Transverse colon (tissue), 4 donors: ENCODE data around the gene XCL1. TPM values are rescaled to one million over a fixed set of nuclear protein-coding genes. Genes with fewer than 3 reads are reported as not detected.

Experiments
- DNase-seq: peaks from one replicate; pipeline ENCODE4 v3.0.0-alpha.2; 2019
- H3K27ac ChIP-seq, 4 donors: fragments of 200-600 bp; sonication (generic); 2 replicates each; pipeline ENCODE4 v1.5.1; 2016 to 2018; ENCODE audit warnings: inconsistent platforms in 4 of 4
- H3K27me3 ChIP-seq: fragments of 200-600 bp; sonication (generic); 2 replicates; pipeline ENCODE4 v1.5.1; 2017; ENCODE audit warnings: inconsistent platforms
- H3K36me3 ChIP-seq, 4 donors: fragments of 200-600 bp; sonication (generic); 2 replicates each; pipeline ENCODE4 v1.5.1; 2017 to 2019; ENCODE audit warnings: inconsistent platforms in 4 of 4
- H3K4me1 ChIP-seq, 4 donors: fragments of 200-600 bp; sonication (generic); 2 replicates each; pipeline ENCODE4 v1.5.1; 2017 to 2020; ENCODE audit warnings: inconsistent platforms in 4 of 4
- H3K4me3 ChIP-seq, 4 donors: fragments of 200-600 bp; sonication (generic); 1 replicate in 1 of 4; 2 replicates in 3 of 4; pipeline versions ENCODE4 v1.5.1 to v1.6.1; 2017 to 2019; ENCODE audit warnings: inconsistent platforms in 4 of 4
- H3K9me3 ChIP-seq, 2 donors: fragments of 200-600 bp; sonication (generic); 2 replicates each; pipeline ENCODE4 v1.5.1; 2017 to 2019; ENCODE audit warnings: inconsistent platforms in 2 of 2
- CTCF ChIP-seq, 5 experiments: fragments of 200-600 bp in 3 of 5; fragments of 450-650 bp in 2 of 5; sonication (generic) in 3 of 5; IDR thresholded peaks; 1 replicate in 2 of 5; 2 replicates in 3 of 5; pipeline ENCODE4 v1.5.1; 2016 to 2017; ENCODE audit warnings: antibody characterized with exemption in 5 of 5, inconsistent platforms in 3 of 5, mild to moderate bottlenecking in 2 of 5, moderate library complexity in 1 of 5
- EP300 ChIP-seq: sonication (generic); formaldehyde crosslinking; IDR thresholded peaks from one replicate; pipeline ENCODE4 v1.6.1; 2017; ENCODE audit warnings: antibody characterized with exemption, low read depth
- POLR2A ChIP-seq: fragments of 450-650 bp; IDR thresholded peaks from one replicate; pipeline ENCODE4 v1.6.1; 2016; ENCODE audit warnings: antibody characterized with exemption, mild to moderate bottlenecking, moderate library complexity
- POLR2AphosphoS5 ChIP-seq, 3 donors: sonication (generic); formaldehyde crosslinking; IDR thresholded peaks; one replicate each; pipeline ENCODE4 v1.6.1; 2016; ENCODE audit warnings: antibody characterized with exemption in 3 of 3
- WGBS, 2 donors: methylation state at CpG; one replicate each; pipeline ENCODE4 v1.1.5; 2018; ENCODE audit warnings: low coverage in 1 of 2; 5-methylcytosine and 5-hydroxymethylcytosine counted together
- in situ Hi-C, 4 donors: fragments of 200-750 bp; cut with MboI; loops; one replicate each; pipeline versions ENCODE4 v1.15.0 to v1.15.1; 2017; ENCODE audit warnings: low sequenced_read_pairs in 3 of 4, low pct_ligation_motif_present in 1 of 4, low pct_unique_long_range_greater_than_20kb in 1 of 4
- intact Hi-C: fragments of 100-400 bp; cut with DNase I; formaldehyde crosslinking; loops from one replicate; pipeline ENCODE4 v1.15.1; 2023; ENCODE audit warnings: low total_unique reads
- total RNA-seq, 4 donors: library from RNA; depleted of rRNA; stranded (reverse); fragments of >200 nt; gene quantifications; one replicate each; pipeline ENCODE4 v1.1.0, GENCODE V29; 2016

XCL1 gene
- total RNA-seq, 4 donors from 2014 or later, result 0.32 TPM; not detected in 3

- intact Hi-C loops (no loop called here), in situ Hi-C loops (loop anchor here in 3 of 4 donors (25.0 kb wide), 3 partner anchors 499 to 949 kb away; partner anchors contain the start of gene ATP1B1 (in 1 of the 3))
- TF ChIP-seq CTCF (IDR thresholded peaks at IDR 0.05), result no peak
- no peak for TF ChIP-seq POLR2A
- TF ChIP-seq POLR2AphosphoS5 (IDR thresholded peaks at IDR 0.05), result no peak
- no peak for TF ChIP-seq EP300
These were observed 37.4 kb downstream of the XCL1 start for GRCh38 chr1:168613691-168614231.

GRCh38 chr1:168614235-168614634, 37.8 kb downstream of the XCL1 start:
- peak overlapping the region in 2 of 4 donors; percentile 23 to 50 for H3K27ac ChIP-seq

More at GRCh38 chr1:168613691-168614231, 37.4 kb downstream of the XCL1 start:
- no peaks in the 10 kb centered on the region for H3K9me3 ChIP-seq
- H3K27ac ChIP-seq, result peak overlapping the region in 3 of 4 donors; percentile 34 to 50 (median 39)
- no peaks in the 10 kb centered on the region for H3K36me3 ChIP-seq
- H3K4me3 ChIP-seq, result no peak overlapping the region
- H3K4me1 ChIP-seq, result peaks cover 0 to 15% (median 5%) of the 10 kb centered on the region in 4 donors
- no peak for DNase-seq
- 59 to 60% methylated on average over 2 to 8 of the region's 8 CpGs for WGBS, 2 donors
- H3K27me3 ChIP-seq, result no peaks in the 10 kb centered on the region

GRCh38 chr1:168615965-168616364, 39.6 kb downstream of the XCL1 start:
- in situ Hi-C loops, result loop anchor here in 3 of 4 donors (25.0 kb wide), 3 partner anchors 496 to 946 kb away; partner anchors contain the start of gene ATP1B1 (in 1 of the 3)
- H3K4me3 ChIP-seq, result no peak overlapping the region
- H3K27me3 ChIP-seq, result no peaks in the 10 kb centered on the region
- H3K4me1 ChIP-seq, result peaks cover 0 to 15% (median 5%) of the 10 kb centered on the region in 4 donors
- 59% methylated on average over 2 of the region's 2 CpGs; no CpG with 5 or more reads in 1 of the 2 donors for WGBS, 2 donors
- no peaks in the 10 kb centered on the region for H3K36me3 ChIP-seq
- H3K27ac ChIP-seq, result no peak overlapping the region
- no peaks in the 10 kb centered on the region for H3K9me3 ChIP-seq
- intact Hi-C loops, result loop anchor here (5.0 kb wide), 1 partner anchor 496 kb away; no protein-coding TSS in a partner anchor
- TF ChIP-seq POLR2AphosphoS5 (IDR thresholded peaks at IDR 0.05) (no peak), CTCF (IDR thresholded peaks at IDR 0.05) (no peak), POLR2A (no peak), EP300 (no peak)
- no peak for DNase-seq

More at GRCh38 chr1:168614235-168614634, 37.8 kb downstream of the XCL1 start:
- in situ Hi-C loops (loop anchor here in 3 of 4 donors (25.0 kb wide), 3 partner anchors 498 to 948 kb away; partner anchors contain the start of gene ATP1B1 (in 1 of the 3)), intact Hi-C loops (no loop called here)
- H3K27me3 ChIP-seq, result no peaks in the 10 kb centered on the region
- no peak overlapping the region for H3K4me3 ChIP-seq
- no peak for TF ChIP-seq CTCF (IDR thresholded peaks at IDR 0.05)
- no peak for TF ChIP-seq POLR2A
- no peak for TF ChIP-seq POLR2AphosphoS5 (IDR thresholded peaks at IDR 0.05)
- TF ChIP-seq EP300, result no peak
- no peaks in the 10 kb centered on the region for H3K36me3 ChIP-seq
- H3K4me1 ChIP-seq, result peaks cover 0 to 15% (median 5%) of the 10 kb centered on the region in 4 donors
- H3K9me3 ChIP-seq, result no peaks in the 10 kb centered on the region
- DNase-seq, result no peak
- WGBS, 2 donors, result 78 to 87% methylated on average over 6 to 8 of the region's 8 CpGs

- no peaks in the 10 kb centered on the region for H3K36me3 ChIP-seq
- H3K4me3 ChIP-seq, result no peak overlapping the region
- H3K27ac ChIP-seq, result no peak overlapping the region
- peaks cover 0 to 11% (median 5%) of the 10 kb centered on the region in 4 donors for H3K4me1 ChIP-seq
- intact Hi-C loops (loop anchor here (5.0 kb wide), 1 partner anchor 494 kb away; no protein-coding TSS in a partner anchor), in situ Hi-C loops (loop anchor here in 3 of 4 donors (25.0 kb wide), 3 partner anchors 494 to 944 kb away; partner anchors contain the start of gene ATP1B1 (in 1 of the 3))
- 76 to 82% methylated on average over 5 of the region's 5 CpGs for whole genome bisulfite sequencing, 2 donors
- no peaks in the 10 kb centered on the region for H3K9me3 ChIP-seq
- no peak for DNase-seq
- TF ChIP-seq POLR2AphosphoS5 (IDR thresholded peaks at IDR 0.05), result no peak
- no peaks in the 10 kb centered on the region for H3K27me3 ChIP-seq
These were observed 41.8 kb downstream of the XCL1 start for GRCh38 chr1:168617974-168618750.
